Ishikawa (cell line): Measurements from ENCODE around the gene SRSF2.

Experiments used
- EP300 ChIP-seq: IDR thresholded peaks from 2 replicates; pipeline ENCODE4 v1.6.1; 2012; ENCODE audit warnings: borderline replicate concordance
- FOXM1 ChIP-seq: IDR thresholded peaks from 2 replicates; pipeline ENCODE4 v1.6.1; 2012; ENCODE audit warnings: low read depth, borderline replicate concordance
- MAX ChIP-seq: IDR thresholded peaks from 2 replicates; pipeline ENCODE4 v1.6.1; 2012
- TAF1 ChIP-seq: IDR thresholded peaks from 2 replicates; pipeline ENCODE4 v1.6.1; 2012; ENCODE audit warnings: low read depth, mild to moderate bottlenecking

DNA sequence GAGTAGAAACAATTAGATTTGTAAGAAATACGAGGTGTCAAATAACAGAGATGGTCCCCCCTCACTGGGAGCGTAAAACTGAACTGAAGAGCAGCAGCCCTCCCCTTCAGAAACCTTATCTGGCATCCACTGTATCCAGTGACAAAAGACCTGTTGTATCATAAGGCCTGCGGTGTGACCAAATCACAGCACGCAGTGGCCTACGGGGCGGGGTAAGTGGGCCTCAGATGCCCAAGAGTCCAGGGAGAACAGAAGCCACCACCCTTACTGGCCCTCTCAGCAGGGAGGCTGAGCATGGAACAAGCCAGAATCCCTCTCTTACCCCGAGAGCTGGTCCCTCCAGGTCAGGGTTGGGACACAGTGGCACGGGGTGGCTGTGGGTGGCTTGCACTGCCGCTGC is 16.2 kb downstream of the SRSF2 start:
- no peak for TF ChIP-seq MAX
- TF ChIP-seq EP300, result no peak
- no peak for TF ChIP-seq TAF1
- no peak for TF ChIP-seq FOXM1
